H1 (cell line): ENCODE data around the gene ORC2. TPM values are rescaled to one million over a fixed set of nuclear protein-coding genes. Genes with fewer than 3 reads are reported as not detected.

Source experiments
- CTCF ChIA-PET: fragments of 300-600 bp; sonication (Branson Sonifier 250); formaldehyde crosslinking; loops from one replicate; lab custom pipeline; 2021; ENCODE audit not compliant: partially characterized antibody; lab: Charles Lee
- POLR2A ChIA-PET: fragments of 300-600 bp; sonication (Branson Sonifier 250); formaldehyde crosslinking; loops from one replicate; lab custom pipeline; 2021; ENCODE audit warnings: inconsistent platforms; ENCODE audit not compliant: partially characterized antibody; lab: Charles Lee
- DNase-seq, 2 experiments: peaks; one replicate each; pipeline versions ENCODE4 v3.0.0 to v3.0.0-alpha.2; 2010 to 2022; ENCODE audit warnings: low spot score in 2 of 2, low read depth in 1 of 2, mixed read lengths in 1 of 2
- FAIRE-seq: peaks from 2 replicates; lab custom pipeline; 2011; peaks lifted over from hg19 to GRCh38; lab: Jason Lieb, UNC
- H2AFZ ChIP-seq: 2 replicates; pipeline ENCODE4 v1.8.1; 2012; ENCODE audit warnings: low read length, inconsistent platforms
- H2AK5ac ChIP-seq: 2 replicates; pipeline ENCODE4 v1.6.1; 2013; ENCODE audit warnings: low read depth, low read length
- H2BK120ac ChIP-seq: replicated peaks from 2 replicates; pipeline ENCODE3; 2013; ENCODE audit warnings: low read depth, low read length, inconsistent platforms
- H2BK12ac ChIP-seq: 2 replicates; pipeline ENCODE4 v1.6.1; 2013; ENCODE audit warnings: low read depth, low read length
- H2BK15ac ChIP-seq: 2 replicates; pipeline ENCODE4 v1.6.1; 2013; ENCODE audit warnings: low read length
- H2BK20ac ChIP-seq: 2 replicates; pipeline ENCODE4 v1.6.1; 2013; ENCODE audit warnings: low read length
- H2BK5ac ChIP-seq: 2 replicates; pipeline ENCODE4 v1.6.1; 2013; ENCODE audit warnings: low read depth, low read length
- H3K14ac ChIP-seq: 2 replicates; pipeline ENCODE4 v1.6.1; 2013; ENCODE audit warnings: inconsistent platforms; ENCODE audit not compliant: insufficient read length
- H3K18ac ChIP-seq: 2 replicates; pipeline ENCODE4 v1.6.1; 2013; ENCODE audit warnings: low read length; ENCODE audit errors: extremely low read depth
- H3K23ac ChIP-seq: 2 replicates; pipeline ENCODE4 v1.6.1; 2013; ENCODE audit warnings: inconsistent platforms; ENCODE audit not compliant: insufficient read length
- H3K23me2 ChIP-seq: 2 replicates; pipeline ENCODE4 v1.6.1; 2013; ENCODE audit warnings: low read depth, low read length
- H3K27ac ChIP-seq: 2 replicates; pipeline ENCODE4 v1.6.1; 2011; ENCODE audit warnings: low read depth, low read length, inconsistent platforms
- H3K27me3 ChIP-seq, 4 experiments: replicated peaks in 1 of 4; 1 replicate in 1 of 4; 2 replicates in 3 of 4; pipeline versions ENCODE4 v1.6.1 to v1.8.1; 2011 to 2013; ENCODE audit warnings: low read length in 3 of 4, mild to moderate bottlenecking in 3 of 4, inconsistent platforms in 2 of 4, mixed read lengths in 2 of 4, moderate library complexity in 1 of 4; ENCODE audit not compliant: control insufficient read depth in 3 of 4, insufficient read depth in 3 of 4; ENCODE audit errors: extremely low read depth in 1 of 4
- H3K36me3 ChIP-seq, 4 experiments: 2 replicates each; pipeline versions ENCODE4 v1.6.1 to v1.8.1; 2011 to 2013; ENCODE audit warnings: mild to moderate bottlenecking in 4 of 4, low read length in 3 of 4, moderate library complexity in 2 of 4, control low read depth in 1 of 4, inconsistent platforms in 1 of 4; ENCODE audit not compliant: insufficient read depth in 4 of 4, control insufficient read depth in 2 of 4
- H3K4ac ChIP-seq: replicated peaks from 2 replicates; pipeline ENCODE3; 2013; ENCODE audit warnings: low read length, low read depth, mixed read lengths, inconsistent platforms; ENCODE audit not compliant: insufficient read length
- H3K4me1 ChIP-seq, 4 experiments: replicated peaks in 1 of 4; 1 replicate in 1 of 4; 2 replicates in 3 of 4; pipeline versions ENCODE4 v1.6.1 to v1.8.1; 2011 to 2013; ENCODE audit warnings: low read length in 3 of 4, inconsistent platforms in 2 of 4, mixed read lengths in 1 of 4; ENCODE audit not compliant: insufficient read depth in 4 of 4, control insufficient read depth in 3 of 4
- H3K4me2 ChIP-seq, 2 experiments: 2 replicates each; pipeline versions ENCODE4 v1.6.1 to v1.8.1; 2011 to 2013; ENCODE audit warnings: low read depth in 2 of 2, low read length in 2 of 2, control low read depth in 1 of 2, inconsistent platforms in 1 of 2, mild to moderate bottlenecking in 1 of 2; ENCODE audit not compliant: insufficient read depth in 1 of 2
- H3K4me3 ChIP-seq, 4 experiments: fragments of 200-600, 300-600 bp in 1 of 4; sonication (generic), shearing (Covaris generic), sonication (Bioruptor Twin) in 1 of 4; 2 replicates each; pipeline versions ENCODE4 v1.5.1 to v1.8.1; 2011 to 2016; ENCODE audit warnings: low read length in 4 of 4, low read depth in 3 of 4, control low read depth in 2 of 4, inconsistent platforms in 2 of 4, mild to moderate bottlenecking in 2 of 4, mixed read lengths in 1 of 4, moderate library complexity in 1 of 4; ENCODE audit not compliant: insufficient read depth in 2 of 4; ENCODE audit errors: extremely low read depth in 1 of 4
- H3K56ac ChIP-seq: replicated peaks from 2 replicates; pipeline ENCODE3; 2013; ENCODE audit warnings: low read depth, mild to moderate bottlenecking, mixed read lengths, low read length, inconsistent platforms; ENCODE audit not compliant: insufficient read length
- H3K79me1 ChIP-seq: 2 replicates; pipeline ENCODE4 v1.6.1; 2013; ENCODE audit warnings: low read depth, low read length, control low read depth
- H3K79me2 ChIP-seq, 2 experiments: 2 replicates each; pipeline versions ENCODE4 v1.6.1 to v1.8.1; 2012 to 2013; ENCODE audit warnings: low read length in 2 of 2, mild to moderate bottlenecking in 2 of 2, inconsistent platforms in 1 of 2; ENCODE audit not compliant: insufficient read depth in 2 of 2, control insufficient read depth in 1 of 2
- H3K9ac ChIP-seq, 4 experiments: replicated peaks in 1 of 4; 1 replicate in 1 of 4; 2 replicates in 3 of 4; pipeline versions ENCODE4 v1.6.1 to v1.8.1; 2011 to 2013; ENCODE audit warnings: low read depth in 3 of 4, low read length in 3 of 4, control low read depth in 2 of 4, mild to moderate bottlenecking in 2 of 4, moderate library complexity in 2 of 4, inconsistent platforms in 1 of 4; ENCODE audit errors: extremely low read depth in 1 of 4
- H3K9me3 ChIP-seq, 2 experiments: 2 replicates each; pipeline versions ENCODE4 v1.6.1 to v1.8.1; 2012 to 2013; ENCODE audit warnings: mild to moderate bottlenecking in 2 of 2, moderate library complexity in 2 of 2, control low read depth in 1 of 2, inconsistent platforms in 1 of 2, low read depth in 1 of 2, low read length in 1 of 2, mixed read lengths in 1 of 2; ENCODE audit not compliant: insufficient read depth in 2 of 2
- H4K20me1 ChIP-seq, 2 experiments: replicated peaks in 1 of 2; 2 replicates each; pipeline versions ENCODE3 to v1.8.1; 2011 to 2013; ENCODE audit warnings: inconsistent platforms in 2 of 2, low read length in 2 of 2, mild to moderate bottlenecking in 1 of 2; ENCODE audit not compliant: insufficient read depth in 2 of 2, control insufficient read depth in 1 of 2
- H4K5ac ChIP-seq: 2 replicates; pipeline ENCODE4 v1.6.1; 2013; ENCODE audit warnings: low read length, low read depth, mixed read lengths, inconsistent platforms; ENCODE audit not compliant: insufficient read length
- H4K8ac ChIP-seq: 2 replicates; pipeline ENCODE4 v1.8.0; 2013; ENCODE audit warnings: mild to moderate bottlenecking, moderate library complexity, low read length, inconsistent platforms; ENCODE audit not compliant: insufficient read depth; ENCODE audit errors: extremely low read depth
- H4K91ac ChIP-seq: replicated peaks from 2 replicates; pipeline ENCODE3; 2013; ENCODE audit warnings: low read length, mixed read lengths, inconsistent platforms; ENCODE audit not compliant: insufficient read length
- CBX8 ChIP-seq: fragments of 300-800, 300-1000 bp; sonication (generic); IDR thresholded peaks from 2 replicates; pipeline ENCODE4 v1.7.1; 2016; ENCODE audit warnings: low read depth, low read length, borderline replicate concordance
- GABPA ChIP-seq: IDR thresholded peaks from 2 replicates; pipeline ENCODE4 v1.6.1; 2011; ENCODE audit warnings: mild to moderate bottlenecking, low read length, moderate library complexity, borderline replicate concordance; ENCODE audit not compliant: insufficient read depth
- GTF2F1 ChIP-seq: IDR thresholded peaks from 2 replicates; pipeline ENCODE4 v1.6.1; 2012; ENCODE audit warnings: low read depth, low read length, improper control_type of control experiment, borderline replicate concordance
- HDAC2 ChIP-seq, 2 experiments: fragments of 300-600 bp in 1 of 2; sonication (generic) in 1 of 2; IDR thresholded peaks; 2 replicates each; pipeline ENCODE4 v1.6.1; 2011 to 2012; ENCODE audit warnings: low read depth in 2 of 2, low read length in 2 of 2, mild to moderate bottlenecking in 2 of 2, moderate library complexity in 2 of 2, borderline replicate concordance in 1 of 2, inconsistent platforms in 1 of 2
- HDAC6 ChIP-seq: IDR thresholded peaks from one replicate; pipeline ENCODE4 v1.7.1; 2012; ENCODE audit warnings: low read depth, mild to moderate bottlenecking, inconsistent platforms, low read length, moderate library complexity
- NRF1 ChIP-seq: IDR thresholded peaks from 2 replicates; pipeline ENCODE4 v1.6.1; 2011; ENCODE audit warnings: mild to moderate bottlenecking, low read depth, low read length, improper control_type of control experiment
- PHF8 ChIP-seq: fragments of 200-600 bp; sonication (generic); conservative IDR thresholded peaks from 2 replicates; pipeline ENCODE4 v1.7.1; 2012; ENCODE audit warnings: low read depth, mild to moderate bottlenecking, inconsistent platforms, low read length, moderate library complexity
- POLR2AphosphoS5 ChIP-seq: IDR thresholded peaks from 2 replicates; pipeline ENCODE4 v1.6.1; 2011; ENCODE audit warnings: low read depth, low read length
- YY1 ChIP-seq: IDR thresholded peaks from 2 replicates; pipeline ENCODE4 v1.6.1; 2011; ENCODE audit warnings: low read depth, mild to moderate bottlenecking, low read length
- WGBS, 2 experiments: shearing (Covaris generic) in 1 of 2; methylation state at CpG; one replicate each; pipeline versions ENCODE4 v1.1.6 to v1.1.7; 2013 to 2015; ENCODE audit warnings: low lambda C conversion rate in 2 of 2, mixed read lengths in 2 of 2, inconsistent platforms in 1 of 2, low coverage in 1 of 2, missing lambda C conversion rate in 1 of 2; ENCODE audit not compliant: insufficient replicate concordance in 2 of 2, insufficient coverage in 1 of 2, insufficient read length in 1 of 2; ENCODE audit errors: extremely low coverage in 1 of 2, missing lambda C conversion rate in 1 of 2; 5-methylcytosine and 5-hydroxymethylcytosine counted together
- polyA plus RNA-seq, 7 experiments: library from polyadenylated mRNA; depleted of rRNA in 3 of 7; stranded (reverse) in 5 of 7; unstranded in 2 of 7; fragments of >200 nt in 5 of 7; fragments of 200-250 nt in 2 of 7; gene quantifications; 1 replicate in 5 of 7; 2 replicates in 1 of 7; 4 replicates in 1 of 7; pipeline versions ENCODE4 v1.2.1 to v1.2.3, GENCODE V29; 2011 to 2013; ENCODE audit warnings: missing spikeins in 2 of 7, mixed read lengths in 2 of 7
- total RNA-seq: library from RNA; stranded (reverse); fragmentation: NEBNext Ultra II Directional; extraction: Animal tissue kit (Norgen Biotek cat#: 25700); gene quantifications from 2 replicates; pipeline ENCODE4 v1.2.1, GENCODE V29; 2021
- TF ChIP-seq, protein P1 (sequence below), 3 experiments: IDR thresholded peaks; 1 replicate in 2 of 3; 2 replicates in 1 of 3; pipeline versions ENCODE4 v1.5.1 to v1.6.1; 2011; ENCODE audit warnings: low read length in 3 of 3, mild to moderate bottlenecking in 3 of 3, inconsistent platforms in 2 of 3, low read depth in 1 of 3, moderate library complexity in 1 of 3; ENCODE audit not compliant: insufficient read depth in 1 of 3; ENCODE audit errors: control extremely low read depth in 1 of 3

The ORC2 gene
- total and polyA plus RNA-seq, 2 of the 8 experiments (the other 6 are each of a cell fraction or from before 2014, with no cell fraction given), result 7.1 to 89.8 TPM

GRCh38 chr2:200930947-200931626 lies 32.4 kb downstream of the ORC2 start:
- no peak overlapping the region for H2BK120ac ChIP-seq
- TF ChIP-seq HDAC6, result no peak
- no peak for TF ChIP-seq GABPA
- no peak for TF ChIP-seq HDAC2 (IDR thresholded peaks at IDR 0.05; ENCODE audit: borderline replicate concordance in 1 of 2, low read depth in 2 of 2, low read length in 2 of 2)
- no peak for TF ChIP-seq PHF8
- TF ChIP-seq, protein P1, sequence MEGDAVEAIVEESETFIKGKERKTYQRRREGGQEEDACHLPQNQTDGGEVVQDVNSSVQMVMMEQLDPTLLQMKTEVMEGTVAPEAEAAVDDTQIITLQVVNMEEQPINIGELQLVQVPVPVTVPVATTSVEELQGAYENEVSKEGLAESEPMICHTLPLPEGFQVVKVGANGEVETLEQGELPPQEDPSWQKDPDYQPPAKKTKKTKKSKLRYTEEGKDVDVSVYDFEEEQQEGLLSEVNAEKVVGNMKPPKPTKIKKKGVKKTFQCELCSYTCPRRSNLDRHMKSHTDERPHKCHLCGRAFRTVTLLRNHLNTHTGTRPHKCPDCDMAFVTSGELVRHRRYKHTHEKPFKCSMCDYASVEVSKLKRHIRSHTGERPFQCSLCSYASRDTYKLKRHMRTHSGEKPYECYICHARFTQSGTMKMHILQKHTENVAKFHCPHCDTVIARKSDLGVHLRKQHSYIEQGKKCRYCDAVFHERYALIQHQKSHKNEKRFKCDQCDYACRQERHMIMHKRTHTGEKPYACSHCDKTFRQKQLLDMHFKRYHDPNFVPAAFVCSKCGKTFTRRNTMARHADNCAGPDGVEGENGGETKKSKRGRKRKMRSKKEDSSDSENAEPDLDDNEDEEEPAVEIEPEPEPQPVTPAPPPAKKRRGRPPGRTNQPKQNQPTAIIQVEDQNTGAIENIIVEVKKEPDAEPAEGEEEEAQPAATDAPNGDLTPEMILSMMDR (IDR thresholded peaks at IDR 0.05; ENCODE audit: control extremely low read depth in 1 of 3, insufficient read depth in 1 of 3, low read depth in 1 of 3, low read length in 3 of 3), result no peak
- no peak for TF ChIP-seq YY1
- TF ChIP-seq CBX8, result no peak
- no peak for TF ChIP-seq NRF1
- no peak for TF ChIP-seq GTF2F1
- TF ChIP-seq POLR2AphosphoS5, result no peak

More at GRCh38 chr2:200930947-200931626, 32.4 kb downstream of the ORC2 start:
- peaks cover 6 to 66% (median 43%) of the 10 kb centered on the region in 4 experiments; a peak in 7 of 8 replicates for H3K36me3 ChIP-seq
- no peaks in the 10 kb centered on the region for H3K79me1 ChIP-seq
- no peak overlapping the region for H3K4me3 ChIP-seq
- DNase-seq (no peak), FAIRE-seq (no peak)
- H3K27ac ChIP-seq, result no peak overlapping the region
- H3K79me2 ChIP-seq, result no peaks in the 10 kb centered on the region
- H4K20me1 ChIP-seq, result peaks cover 0 to 2% of the 10 kb centered on the region in 2 experiments
- no peak overlapping the region for H2AK5ac ChIP-seq
- H2BK5ac ChIP-seq, result no peak overlapping the region
- no peaks in the 10 kb centered on the region for H3K4me1 ChIP-seq
- H3K27me3 ChIP-seq, result no peaks in the 10 kb centered on the region
- H2BK20ac ChIP-seq, result no peak overlapping the region
- H4K91ac ChIP-seq, result no peak overlapping the region
- H2AFZ ChIP-seq, result no peak overlapping the region
- H3K56ac ChIP-seq, result no peak overlapping the region
- H3K23ac ChIP-seq, result no peak overlapping the region
- no peak overlapping the region for H2BK12ac ChIP-seq
- no peak overlapping the region for H3K18ac ChIP-seq
- no peak overlapping the region for H3K4me2 ChIP-seq
- H4K8ac ChIP-seq, result no peak overlapping the region
- no peak overlapping the region for H4K5ac ChIP-seq
- no peak overlapping the region for H3K14ac ChIP-seq
- H3K9ac ChIP-seq, result no peak overlapping the region
- H3K23me2 ChIP-seq, result no peaks in the 10 kb centered on the region
- no peak overlapping the region for H2BK15ac ChIP-seq
- ChIA-PET POLR2A (no interaction called here), CTCF (interaction anchor here (0.7 to 1.8 kb wide), 2 partner anchors 9 to 30 kb away, joined by 4 to 5 read pairs; no protein-coding TSS in a partner anchor)
- no peaks in the 10 kb centered on the region for H3K9me3 ChIP-seq
- H3K4ac ChIP-seq, result no peak overlapping the region
- WGBS, 2 experiments, result 94% methylated on average over 3 of the region's 3 CpGs; no CpG with 5 or more reads in 1 of the 2 experiments
